ENCODE measurements around the gene LHFPL2.

LHFPL2 gene

GRCh38 chr5:78614816-78615215 is 33.8 kb downstream of the LHFPL2 start:
- DNase-seq = no peak

- DNase-seq = no peak
Measured at GRCh38 chr5:78613756-78614155, 34.8 kb downstream of the LHFPL2 start.

- DNase-seq = no peak
Measured at GRCh38 chr5:78613151-78613533, 35.4 kb downstream of the LHFPL2 start.

GRCh38 chr5:78612227-78613150 is 36.1 kb downstream of the LHFPL2 start:
- no peak for DNase-seq

GRCh38 chr5:78611126-78611605 is 37.4 kb downstream of the LHFPL2 start:
- no peak for DNase-seq

- DNase-seq = no peak
Measured at GRCh38 chr5:78610636-78611035, 37.9 kb downstream of the LHFPL2 start.

GRCh38 chr5:78610163-78610583 is 38.4 kb downstream of the LHFPL2 start:
- DNase-seq = no peak

- DNase-seq = no peak
Measured at GRCh38 chr5:78607864-78608263, 40.7 kb downstream of the LHFPL2 start.

- no peak for DNase-seq
Measured at GRCh38 chr5:78606241-78606640, 42.3 kb downstream of the LHFPL2 start.

- DNase-seq = no peak
Measured at GRCh38 chr5:78605611-78606010, 43.0 kb downstream of the LHFPL2 start.

GRCh38 chr5:78604689-78605285 is 43.8 kb downstream of the LHFPL2 start:
- DNase-seq = no peak

GRCh38 chr5:78603636-78604175 is 44.9 kb downstream of the LHFPL2 start:
- DNase-seq = no peak

- no peak for DNase-seq
Measured at GRCh38 chr5:78602400-78602799, 46.2 kb downstream of the LHFPL2 start.

- DNase-seq = peak; percentile 69
Measured at GRCh38 chr5:78601559-78602314, 46.8 kb downstream of the LHFPL2 start.

- no peak for DNase-seq
Measured at GRCh38 chr5:78600687-78601414, 47.7 kb downstream of the LHFPL2 start.

GRCh38 chr5:78598973-78599372 is 49.6 kb downstream of the LHFPL2 start:
- no peak for DNase-seq

- DNase-seq = no peak
Measured at GRCh38 chr5:78597974-78598371, 50.6 kb downstream of the LHFPL2 start.

- DNase-seq = no peak
Measured at GRCh38 chr5:78597068-78597973, 51.3 kb downstream of the LHFPL2 start.

- no peak for DNase-seq
Measured at GRCh38 chr5:78595458-78595921, 53.1 kb downstream of the LHFPL2 start.

GRCh38 chr5:78594610-78595457 is 53.7 kb downstream of the LHFPL2 start:
- DNase-seq = peak; percentile 83
